Activated T-helper 1 cell treated with Interleukin-2 at 50 U/mL for 16 hours (primary cell): Measurements from ENCODE around the gene ATP1B1.
"Not testable (repeated sequence)": the region's sequence is repeated elsewhere in the genome, so short reads cannot be mapped to it uniquely, and the experiment has no call there.

Source experiments
- DNase-seq: peaks from one replicate; pipeline ENCODE4 v3.0.0-alpha.2; 2020; ENCODE audit warnings: low read depth

ATP1B1 gene

GRCh38 chr1:169115891-169116585 lies 9.5 kb downstream of the ATP1B1 start:
- no peak for DNase-seq

GRCh38 chr1:169117014-169117413 lies 10.5 kb downstream of the ATP1B1 start:
- no peak for DNase-seq

GRCh38 chr1:169117599-169117998 lies 11.1 kb downstream of the ATP1B1 start:
- DNase-seq, result no peak

GRCh38 chr1:169118227-169118626 lies 11.7 kb downstream of the ATP1B1 start:
- DNase-seq, result no peak

GRCh38 chr1:169119405-169119804 lies 12.9 kb downstream of the ATP1B1 start:
- DNase-seq, result no peak

- DNase-seq, result no peak
These were observed 13.6 kb downstream of the ATP1B1 start for GRCh38 chr1:169120066-169120465.

GRCh38 chr1:169121146-169121923 lies 14.8 kb downstream of the ATP1B1 start:
- no peak for DNase-seq

- DNase-seq, result no peak
These were observed 16.5 kb downstream of the ATP1B1 start for GRCh38 chr1:169122976-169123375.

- no peak for DNase-seq
These were observed 18.0 kb downstream of the ATP1B1 start for GRCh38 chr1:169124459-169124858.

- not testable (repeated sequence) for DNase-seq
These were observed 19.1 kb downstream of the ATP1B1 start for GRCh38 chr1:169125597-169125996.

GRCh38 chr1:169126335-169126734 lies 19.8 kb downstream of the ATP1B1 start:
- no peak for DNase-seq

- DNase-seq, result no peak
These were observed 20.8 kb downstream of the ATP1B1 start for GRCh38 chr1:169127305-169127704.

GRCh38 chr1:169128562-169128961 lies 22.1 kb downstream of the ATP1B1 start:
- no peak for DNase-seq

GRCh38 chr1:169129109-169129784 lies 22.8 kb downstream of the ATP1B1 start:
- no peak for DNase-seq

GRCh38 chr1:169130683-169131082 lies 24.2 kb downstream of the ATP1B1 start:
- DNase-seq, result no peak

- no peak for DNase-seq
These were observed 26.2 kb downstream of the ATP1B1 start for GRCh38 chr1:169132512-169133227.

GRCh38 chr1:169133228-169133576 lies 26.7 kb downstream of the ATP1B1 start:
- no peak for DNase-seq

- DNase-seq, result no peak
These were observed 27.5 kb downstream of the ATP1B1 start for GRCh38 chr1:169133801-169134502.

- DNase-seq, result no peak
These were observed 30.9 kb downstream of the ATP1B1 start for GRCh38 chr1:169137357-169137756.

- DNase-seq, result no peak
These were observed 32.6 kb downstream of the ATP1B1 start for GRCh38 chr1:169138866-169139670.

GRCh38 chr1:169141356-169141755 lies 34.9 kb downstream of the ATP1B1 start:
- no peak for DNase-seq
